HG03521 (cell line): ENCODE measurements around the gene CSTPP1.
"Not testable (repeated sequence)": the region's sequence is repeated elsewhere in the genome, so short reads cannot be mapped to it uniquely, and the experiment has no call there.

Experiments
- ATAC-seq: cut with Tn5 transposase; IDR thresholded peaks from one replicate; pipeline ENCODE4 v1.9.1; 2021; ENCODE audit warnings: mild to moderate bottlenecking, moderate library complexity; ENCODE audit not compliant: unreplicated experiment

CSTPP1 gene

DNA sequence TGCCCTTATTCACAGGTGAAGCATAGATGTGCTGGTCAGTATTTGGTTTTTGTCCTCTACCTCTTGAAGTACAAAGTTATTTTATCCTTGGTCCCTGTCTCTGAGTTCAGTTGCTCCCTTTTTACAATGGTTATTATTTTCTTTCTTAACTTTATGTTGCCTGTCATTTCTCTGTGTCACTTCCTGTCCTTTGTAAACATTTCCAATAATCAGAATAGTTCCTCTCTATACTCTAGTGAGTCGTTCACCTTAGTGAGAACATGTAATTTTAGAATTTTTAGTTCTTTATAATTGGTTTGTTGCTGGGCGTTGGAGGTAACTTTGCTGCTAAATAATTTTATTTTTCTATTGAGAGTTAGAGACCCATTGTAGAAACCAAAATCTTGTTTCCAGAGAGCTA, 16.0 kb downstream of the CSTPP1 start:
- no peak for ATAC-seq

DNA sequence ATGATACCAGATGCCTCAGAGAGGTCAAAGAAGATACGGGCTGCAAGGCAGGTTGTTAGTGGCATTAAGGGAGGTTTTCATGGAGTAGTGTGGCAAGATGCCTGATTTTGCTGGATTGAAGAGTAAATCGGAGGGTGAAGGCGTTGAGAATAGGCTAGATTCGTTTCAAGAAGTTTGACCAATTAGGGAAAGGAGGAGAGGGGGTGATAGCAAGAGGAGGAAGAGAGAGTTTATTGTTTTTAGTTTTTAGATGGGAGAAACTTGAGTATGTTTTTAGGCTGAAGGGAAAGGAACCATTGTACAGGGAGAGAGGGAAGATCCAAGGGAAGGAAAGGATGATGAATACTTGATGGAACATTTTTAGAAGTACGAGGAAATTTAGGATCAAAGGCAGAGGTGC, 16.5 kb downstream of the CSTPP1 start:
- ATAC-seq = no peak

DNA sequence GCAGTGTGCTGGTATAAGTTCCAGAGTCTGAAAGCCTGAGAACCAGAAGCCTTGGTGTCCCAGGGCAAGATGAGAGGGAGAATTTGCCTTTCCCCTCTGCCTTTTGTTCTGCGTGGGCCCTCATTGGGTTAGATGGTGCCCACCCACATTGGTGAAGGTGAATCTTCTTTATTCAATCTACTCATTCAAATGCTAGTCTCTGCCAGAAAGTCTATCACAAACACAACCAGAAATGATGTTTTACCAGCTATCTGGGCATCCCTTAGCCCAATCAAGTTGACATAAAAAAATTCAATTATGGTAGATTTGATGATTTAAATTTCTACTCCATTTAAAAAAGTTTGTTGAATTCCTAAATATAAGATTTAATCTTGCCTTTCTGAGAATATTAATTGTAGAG, 22.2 kb downstream of the CSTPP1 start:
- ATAC-seq = no peak

DNA sequence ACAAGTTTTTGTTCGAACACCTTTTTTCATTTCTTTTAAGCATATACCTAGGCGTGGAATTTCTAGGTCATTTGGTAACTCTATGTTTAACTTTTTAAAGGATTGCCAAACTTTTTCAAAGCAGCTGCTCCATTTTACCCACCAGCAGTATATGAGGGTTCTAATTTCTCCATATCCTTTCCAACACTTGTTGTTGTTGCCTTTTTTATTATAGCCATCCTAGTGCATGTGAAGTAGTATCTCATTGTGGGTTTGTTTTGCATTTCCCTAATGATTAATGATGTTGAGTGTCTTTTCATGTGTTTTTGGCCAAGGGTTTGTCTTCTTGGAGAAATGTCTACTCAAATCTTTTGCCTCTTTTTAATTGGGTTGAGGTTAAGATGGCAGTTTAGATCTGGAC, 24.5 kb downstream of the CSTPP1 start:
- ATAC-seq = no peak

DNA sequence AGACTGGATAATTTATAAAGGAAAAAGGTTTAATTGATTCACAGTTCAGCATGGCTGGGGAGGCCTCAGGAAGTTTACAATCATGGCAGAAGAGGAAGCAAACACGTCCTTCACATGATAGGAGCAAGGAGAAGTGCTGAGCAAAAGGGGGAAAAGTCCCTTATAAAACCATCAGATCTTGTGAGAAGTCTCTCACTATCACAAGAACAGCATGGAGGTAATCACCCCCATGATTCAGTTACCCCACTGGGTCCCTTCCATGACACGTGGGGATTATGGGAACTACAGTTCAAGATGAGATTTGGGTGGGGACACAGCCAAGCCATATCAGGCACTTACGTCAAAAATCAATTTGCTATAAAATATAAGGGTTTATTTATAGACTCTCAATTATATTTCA, 25.3 kb downstream of the CSTPP1 start:
- not testable (repeated sequence) for ATAC-seq

DNA sequence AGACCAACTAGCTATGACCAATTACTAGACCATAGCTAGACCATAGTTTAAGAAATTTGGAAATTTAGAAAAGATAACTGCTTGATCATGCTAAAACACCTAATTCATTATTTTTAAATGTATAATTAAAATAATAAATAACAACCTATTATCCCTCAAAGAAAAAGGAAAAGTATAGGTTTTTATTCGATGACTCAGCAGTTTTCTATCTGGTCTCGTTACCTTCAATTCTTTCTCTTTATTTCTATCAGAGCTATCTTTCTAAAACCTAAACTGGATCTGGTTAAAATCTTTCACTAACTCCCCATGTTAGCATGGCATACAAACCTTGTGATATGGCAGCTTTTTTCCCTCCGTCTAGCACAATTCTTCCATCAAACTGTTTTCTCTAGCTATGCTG, 27.3 kb downstream of the CSTPP1 start:
- ATAC-seq = no peak

DNA sequence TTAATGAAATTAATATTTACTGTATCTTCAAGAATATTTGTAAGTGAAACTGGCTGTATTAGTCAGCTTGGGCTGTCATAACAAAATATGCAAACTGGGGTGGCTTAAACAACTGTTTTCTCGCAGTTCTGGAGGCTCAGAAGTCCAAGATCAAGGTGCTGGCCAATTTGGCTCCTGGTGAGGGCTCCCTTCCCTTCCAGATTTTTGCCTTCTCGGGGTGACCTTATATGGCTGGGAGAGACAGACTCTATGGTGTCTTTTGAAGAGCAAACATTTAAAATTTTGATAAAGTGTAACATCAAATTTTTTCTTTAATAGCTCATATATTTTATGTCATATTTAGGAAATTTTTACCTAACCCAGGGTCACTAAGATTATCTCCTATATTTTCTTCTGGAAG, 30.2 kb downstream of the CSTPP1 start:
- no peak for ATAC-seq

- ATAC-seq = no peak
Measured at GRCh38 chr11:46967962-46968361, 31.4 kb downstream of the CSTPP1 start.

DNA sequence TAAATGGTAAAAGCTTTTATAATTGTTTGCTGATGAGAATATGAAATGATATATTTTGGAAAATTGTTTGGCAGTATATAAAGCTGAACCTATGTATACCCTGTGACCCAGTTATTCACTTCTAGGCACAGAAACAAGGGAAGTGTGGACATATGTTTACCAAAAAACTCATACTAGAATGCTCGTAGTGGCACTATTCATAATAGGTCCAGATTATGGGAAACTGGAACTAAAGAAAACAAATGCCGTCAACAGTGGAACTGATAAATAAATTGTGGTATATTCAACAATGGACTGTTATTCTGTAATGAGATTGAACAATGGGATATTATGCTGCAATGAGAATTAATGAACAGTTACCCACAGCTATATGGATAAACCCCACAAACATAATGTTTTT, 32.8 kb downstream of the CSTPP1 start:
- ATAC-seq = no peak

- ATAC-seq = no peak
Measured at GRCh38 chr11:46970913-46971625, 34.5 kb downstream of the CSTPP1 start.

GRCh38 chr11:46972343-46972742, 35.8 kb downstream of the CSTPP1 start:
- ATAC-seq = no peak

DNA sequence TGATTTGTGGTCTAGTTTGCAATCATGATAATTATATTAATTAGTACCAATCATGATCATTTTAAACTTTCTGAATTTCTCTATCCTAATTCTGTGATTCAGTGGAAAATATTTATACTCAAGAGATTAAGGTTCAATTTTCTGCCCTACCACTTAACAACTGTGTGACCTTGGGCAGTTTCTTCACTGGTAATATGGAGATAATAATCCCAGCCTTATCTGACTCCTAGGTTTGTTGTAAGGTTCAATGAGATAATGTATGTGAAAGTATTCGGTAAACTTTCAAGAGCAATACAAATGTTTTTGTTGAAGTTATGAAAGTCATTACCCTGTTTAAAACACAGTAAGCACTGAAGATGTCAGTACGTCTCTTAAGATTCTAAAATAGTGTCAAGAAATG, 36.3 kb downstream of the CSTPP1 start:
- no peak for ATAC-seq

DNA sequence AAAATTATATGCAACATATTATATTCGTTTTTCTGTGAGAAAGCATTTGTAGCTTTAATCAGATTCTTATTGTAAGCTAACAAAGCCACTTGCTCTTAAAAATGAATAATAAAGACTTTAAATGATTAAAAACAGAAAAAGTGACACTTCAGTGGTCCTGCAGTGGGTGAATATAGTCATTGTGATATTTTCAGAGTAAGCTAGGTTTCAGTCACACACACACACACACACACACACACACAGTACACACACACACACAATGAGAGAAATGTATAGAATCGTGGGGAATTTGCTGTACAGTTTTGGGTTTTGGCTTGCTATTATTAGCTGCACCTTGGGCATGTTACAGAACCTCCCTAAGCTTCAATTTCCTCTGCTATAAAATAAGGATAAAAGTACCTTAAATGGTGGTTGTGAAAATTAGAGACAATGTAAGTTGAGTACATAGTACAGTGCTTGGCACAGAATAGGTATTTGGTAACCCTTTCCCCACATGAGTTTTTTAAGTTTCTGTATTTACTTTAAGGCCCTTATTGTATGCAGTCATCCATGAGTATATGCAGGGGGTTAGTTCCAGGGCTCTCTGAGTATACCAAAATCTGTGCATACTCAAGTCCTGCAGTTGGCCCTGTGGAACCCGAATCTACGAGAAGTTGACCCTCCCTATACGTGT, 39.8 kb downstream of the CSTPP1 start:
- ATAC-seq = no peak

DNA sequence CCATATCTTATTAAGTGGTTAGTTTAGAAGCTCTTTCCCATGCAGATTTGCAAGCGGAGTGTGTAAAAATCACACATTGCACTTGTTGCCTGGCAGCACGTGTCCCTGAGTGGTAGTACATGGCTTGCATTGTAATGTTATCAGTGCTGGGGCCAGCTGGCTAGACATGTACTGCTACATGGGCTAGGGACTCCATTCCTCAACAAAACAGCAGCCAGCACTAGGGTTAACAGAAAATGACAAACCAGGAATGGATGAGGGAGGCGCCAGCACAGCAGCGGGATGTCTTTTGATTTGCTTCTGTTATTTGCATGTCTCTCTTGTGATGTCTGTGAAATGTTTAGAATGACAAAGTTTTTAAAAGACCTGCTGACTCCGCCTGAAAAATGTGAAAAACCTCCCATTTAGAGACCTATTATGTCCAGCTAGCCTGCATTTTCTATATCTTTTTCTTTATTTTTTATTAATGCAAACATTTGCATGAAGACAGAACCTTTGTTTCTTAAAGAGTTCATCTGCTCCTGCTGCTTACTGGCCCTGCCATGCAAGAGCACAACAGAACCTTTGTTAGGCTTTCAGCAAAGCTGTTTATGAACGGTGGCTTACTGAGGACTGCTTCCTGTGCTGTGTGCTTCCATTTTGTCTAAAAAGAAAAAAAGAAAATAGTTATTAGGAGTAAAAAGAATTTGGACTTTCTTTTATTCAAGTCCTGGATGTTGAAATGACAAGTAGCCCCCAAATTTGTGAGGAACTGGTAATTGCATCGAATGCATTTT, 40.7 kb downstream of the CSTPP1 start:
- ATAC-seq = no peak

GRCh38 chr11:46978005-46978491, 41.5 kb downstream of the CSTPP1 start:
- no peak for ATAC-seq

- ATAC-seq = no peak
Measured at GRCh38 chr11:46979358-46979757, 42.8 kb downstream of the CSTPP1 start.

DNA sequence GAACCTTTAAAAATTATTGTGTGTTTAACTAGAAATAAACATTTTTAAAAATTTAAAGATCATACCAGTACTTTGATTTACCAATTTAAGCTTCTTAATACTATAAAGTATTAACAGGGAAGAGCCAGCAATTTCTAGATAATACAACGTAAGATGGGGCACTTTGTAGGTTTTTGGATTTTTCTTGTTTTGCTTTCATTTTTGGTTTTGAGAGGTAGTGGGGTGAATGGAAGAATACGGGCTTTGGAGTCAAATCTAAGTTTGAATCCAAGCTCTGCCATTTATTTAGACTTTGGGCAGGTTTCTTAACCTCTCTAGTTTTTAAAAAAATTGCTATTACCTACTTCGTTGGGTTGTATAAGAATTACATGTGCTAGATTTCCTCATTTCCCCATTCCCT, 44.9 kb downstream of the CSTPP1 start:
- ATAC-seq = no peak

DNA sequence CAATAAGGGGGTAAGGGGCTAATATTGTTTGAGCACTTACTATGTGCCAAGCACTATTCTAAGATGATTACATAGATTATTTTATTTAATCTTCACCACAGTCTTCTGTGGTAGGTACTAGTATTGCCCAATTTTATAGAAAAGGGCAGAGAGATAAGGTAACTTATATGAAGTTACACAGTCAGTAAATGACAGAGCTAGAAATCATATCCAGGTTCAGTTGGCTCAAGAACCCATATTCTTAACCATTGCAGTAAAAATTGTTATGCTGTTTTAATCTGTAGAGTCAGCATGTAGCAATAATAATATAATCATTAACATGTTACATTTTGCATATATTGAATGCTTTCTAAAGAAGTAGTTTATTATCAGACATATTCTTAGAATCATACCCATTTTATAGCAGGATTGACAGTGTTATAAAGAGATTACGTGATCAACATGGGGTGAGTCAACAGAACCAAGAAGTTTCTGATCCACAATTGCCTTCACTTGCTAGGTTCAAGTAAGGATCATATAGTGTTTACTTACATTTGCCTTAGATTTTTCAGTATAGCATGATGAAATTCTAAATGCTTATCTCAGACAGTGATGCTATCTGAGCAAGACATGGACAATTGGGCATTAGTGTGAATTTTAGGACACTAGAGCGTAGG, 46.4 kb downstream of the CSTPP1 start:
- no peak for ATAC-seq

- ATAC-seq = no peak
Measured at GRCh38 chr11:46983598-46983997, 47.0 kb downstream of the CSTPP1 start.

DNA sequence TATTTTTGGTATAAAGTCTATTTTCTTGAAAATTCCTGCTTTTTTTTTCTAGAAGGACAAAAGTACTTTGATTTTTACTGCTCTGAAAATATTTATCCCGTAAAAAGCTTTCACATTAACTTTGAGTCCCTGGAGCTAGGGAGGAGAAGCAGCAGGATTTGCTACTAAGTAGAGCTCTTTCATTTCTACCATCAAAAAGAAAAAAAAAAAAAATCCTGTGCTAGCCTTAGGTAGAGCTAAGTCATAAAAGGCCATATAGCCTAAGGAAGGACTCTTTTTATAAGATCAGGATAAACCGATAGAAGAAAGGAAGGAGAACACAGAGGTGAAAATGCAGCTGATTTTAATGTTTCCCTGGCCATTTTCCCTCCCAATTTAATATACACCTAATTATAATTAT, 48.0 kb downstream of the CSTPP1 start:
- ATAC-seq = no peak

- ATAC-seq = no peak
Measured at GRCh38 chr11:46984987-46985386, 48.4 kb downstream of the CSTPP1 start.
